IPS-18a (cell line): ENCODE data around the gene HMCN2.
A peak's percentile ranks its signal among the peaks of the same experiment; 100 is the strongest.
"Not testable (repeated sequence)": the region's sequence is repeated elsewhere in the genome, so short reads cannot be mapped to it uniquely, and the experiment has no call there.

Experiments
- H3K27ac ChIP-seq: one replicate; pipeline ENCODE4 v1.5.1; 2013; ENCODE audit warnings: low read length
- H3K27me3 ChIP-seq: one replicate; pipeline ENCODE4 v1.6.1; 2013; ENCODE audit warnings: mild to moderate bottlenecking, low read length; ENCODE audit not compliant: control insufficient read depth, insufficient read depth
- H3K36me3 ChIP-seq: one replicate; pipeline ENCODE4 v1.6.1; 2013; ENCODE audit warnings: low read depth, low read length; ENCODE audit not compliant: control insufficient read depth
- H3K4me1 ChIP-seq: one replicate; pipeline ENCODE4 v1.6.1; 2013; ENCODE audit warnings: low read depth, low read length; ENCODE audit not compliant: control insufficient read depth
- H3K4me3 ChIP-seq: one replicate; pipeline ENCODE4 v1.5.1; 2013; ENCODE audit warnings: low read length
- H3K9ac ChIP-seq: one replicate; pipeline ENCODE4 v1.6.1; 2013; ENCODE audit warnings: mild to moderate bottlenecking, low read length, moderate library complexity
- H3K9me3 ChIP-seq: one replicate; pipeline ENCODE4 v1.6.1; 2013; ENCODE audit warnings: low read depth, low read length; ENCODE audit not compliant: control insufficient read depth

HMCN2 gene

GRCh38 chr9:130433947-130434262 is 168.3 kb downstream of the HMCN2 start:
- Histone ChIP-seq H3K27ac (no peak overlapping the region), H3K9me3 (no peaks in the 10 kb centered on the region), H3K27me3 (peaks cover 31% of the 10 kb centered on the region), H3K4me1 (no peaks in the 10 kb centered on the region), H3K9ac (no peak overlapping the region), H3K36me3 (no peaks in the 10 kb centered on the region), H3K4me3 (peak overlapping the region; percentile 59)

- H3K9me3 ChIP-seq, H3K9ac ChIP-seq, H3K4me3 ChIP-seq, H3K36me3 ChIP-seq, H3K27ac ChIP-seq, H3K4me1 ChIP-seq: not testable (repeated sequence)
- H3K27me3 ChIP-seq = peaks cover 31% of the 10 kb centered on the region
These were observed 169.1 kb downstream of the HMCN2 start for GRCh38 chr9:130434656-130435055.

GRCh38 chr9:130437011-130437789 is 171.6 kb downstream of the HMCN2 start:
- Histone ChIP-seq H3K9me3 (peaks cover 5% of the 10 kb centered on the region), H3K36me3 (no peaks in the 10 kb centered on the region), H3K27me3 (peaks cover 25% of the 10 kb centered on the region), H3K27ac (no peak overlapping the region), H3K4me1 (no peaks in the 10 kb centered on the region), H3K9ac (no peak overlapping the region), H3K4me3 (no peak overlapping the region)

- Histone ChIP-seq H3K36me3 (no peaks in the 10 kb centered on the region), H3K9me3 (peaks cover 5% of the 10 kb centered on the region), H3K27me3 (peaks cover 18% of the 10 kb centered on the region), H3K27ac (no peak overlapping the region), H3K4me3 (no peak overlapping the region), H3K4me1 (no peaks in the 10 kb centered on the region), H3K9ac (no peak overlapping the region)
These were observed 172.9 kb downstream of the HMCN2 start for GRCh38 chr9:130438382-130438981.

- Histone ChIP-seq H3K36me3 (no peaks in the 10 kb centered on the region), H3K27ac (no peak overlapping the region), H3K27me3 (peaks cover 27% of the 10 kb centered on the region), H3K9ac (no peak overlapping the region), H3K9me3 (peaks cover 5% of the 10 kb centered on the region), H3K4me1 (peaks cover 9% of the 10 kb centered on the region), H3K4me3 (no peak overlapping the region)
These were observed 175.5 kb downstream of the HMCN2 start for GRCh38 chr9:130441031-130441430.

GRCh38 chr9:130442746-130443455 is 177.3 kb downstream of the HMCN2 start:
- Histone ChIP-seq H3K4me1 (peaks cover 26% of the 10 kb centered on the region), H3K9me3 (peaks cover 5% of the 10 kb centered on the region), H3K27ac (no peak overlapping the region), H3K36me3 (no peaks in the 10 kb centered on the region), H3K27me3 (peaks cover 27% of the 10 kb centered on the region), H3K9ac (no peak overlapping the region), H3K4me3 (no peak overlapping the region)

GRCh38 chr9:130443456-130443801 is 177.9 kb downstream of the HMCN2 start:
- H3K4me1 ChIP-seq = peaks cover 31% of the 10 kb centered on the region
- no peak overlapping the region for H3K4me3 ChIP-seq

GRCh38 chr9:130443840-130444492 is 178.4 kb downstream of the HMCN2 start:
- H3K9ac ChIP-seq = no peak overlapping the region
- peaks cover 27% of the 10 kb centered on the region for H3K27me3 ChIP-seq
- peaks cover 5% of the 10 kb centered on the region for H3K9me3 ChIP-seq
- no peak overlapping the region for H3K27ac ChIP-seq
- no peaks in the 10 kb centered on the region for H3K36me3 ChIP-seq
- H3K4me1 ChIP-seq = peaks cover 31% of the 10 kb centered on the region
- peak overlapping the region; percentile 63 for H3K4me3 ChIP-seq

More at GRCh38 chr9:130443456-130443801, 177.9 kb downstream of the HMCN2 start:
- H3K36me3 ChIP-seq = no peaks in the 10 kb centered on the region
- H3K9ac ChIP-seq = no peak overlapping the region
- peaks cover 5% of the 10 kb centered on the region for H3K9me3 ChIP-seq
- no peak overlapping the region for H3K27ac ChIP-seq
- peaks cover 27% of the 10 kb centered on the region for H3K27me3 ChIP-seq

- Histone ChIP-seq H3K9ac (peak within 1 kb of the TSS; percentile 43), H3K4me1 (peaks cover 31% of the 10 kb centered on the region), H3K27me3 (peaks cover 27% of the 10 kb centered on the region), H3K27ac (no peak within 1 kb of the TSS), H3K4me3 (peak within 1 kb of the TSS; percentile 63), H3K9me3 (peaks cover 5% of the 10 kb centered on the region), H3K36me3 (no peaks in the 10 kb centered on the region)
These were observed 179.1 kb downstream of the HMCN2 start, which contains the start of gene ASS1 for GRCh38 chr9:130444565-130445221. Gene ASS1, plus strand, starts transcription at chr9:130444961. Its CDS starts 7,268 bp downstream, at chr9:130452229.

- Histone ChIP-seq H3K9me3 (peaks cover 5% of the 10 kb centered on the region), H3K27me3 (peaks cover 27% of the 10 kb centered on the region), H3K4me1 (peaks cover 31% of the 10 kb centered on the region), H3K36me3 (no peaks in the 10 kb centered on the region), H3K4me3 (peak overlapping the region; percentile 63), H3K27ac (no peak overlapping the region), H3K9ac (peak overlapping the region; percentile 43)
These were observed 179.9 kb downstream of the HMCN2 start for GRCh38 chr9:130445268-130445983.
